OCI-LY7 (cell line): ENCODE results near the gene PMP22. TPM values are rescaled to one million over a fixed set of nuclear protein-coding genes. Genes with fewer than 3 reads are reported as not detected.

Source experiments
- BruUV-seq: library from RNA; stranded (reverse); fragments of 400-500 nt; replicated peaks from 2 replicates; lab custom pipeline; 2021; lab: Mats Ljungman, UMichigan
- CTCF ChIA-PET: fragments of 300-600 bp; sonication (Branson Sonifier 250); formaldehyde crosslinking; loops from one replicate; lab custom pipeline; 2022; ENCODE audit warnings: antibody characterized with exemption; ENCODE audit not compliant: unreplicated experiment; lab: Charles Lee
- POLR2A ChIA-PET: fragments of 300-600 bp; sonication (Branson Sonifier 250); formaldehyde crosslinking; loops from one replicate; lab custom pipeline; 2022; ENCODE audit warnings: antibody characterized with exemption; lab: Charles Lee
- DNase-seq: peaks from one replicate; pipeline ENCODE4 v3.0.0-alpha.2; 2015; ENCODE audit warnings: low spot score
- H2AFZ ChIP-seq: fragments of 200-600 bp; sonication (generic), shearing (Covaris generic); 2 replicates; pipeline ENCODE4 v1.6.1; 2014; ENCODE audit warnings: mild to moderate bottlenecking, antibody characterized with exemption, low read length, moderate library complexity
- H3K27ac ChIP-seq: fragments of 200-600 bp; sonication (generic); 2 replicates; pipeline ENCODE4 v1.5.1; 2014; ENCODE audit warnings: mixed run types, low read depth, mild to moderate bottlenecking, moderate library complexity, low read length, inconsistent platforms; ENCODE audit not compliant: poor library complexity, severe bottlenecking
- H3K36me3 ChIP-seq: fragments of 200-600 bp; sonication (generic); 2 replicates; pipeline ENCODE4 v1.6.1; 2014; ENCODE audit warnings: mild to moderate bottlenecking, antibody characterized with exemption, low read length, moderate library complexity, mixed read lengths; ENCODE audit not compliant: insufficient read depth
- H3K4me1 ChIP-seq: fragments of 200-600 bp; sonication (generic); 2 replicates; pipeline ENCODE4 v1.5.1; 2014; ENCODE audit warnings: mild to moderate bottlenecking, low read length; ENCODE audit not compliant: insufficient read depth, poor library complexity, severe bottlenecking
- H3K4me2 ChIP-seq: fragments of 200-600 bp; sonication (generic); 2 replicates; pipeline ENCODE4 v1.6.1; 2014; ENCODE audit warnings: mild to moderate bottlenecking, low read length
- H3K4me3 ChIP-seq: fragments of 200-600 bp; sonication (generic); 2 replicates; pipeline ENCODE4 v1.5.1; 2014; ENCODE audit warnings: mild to moderate bottlenecking, low read depth, low read length; ENCODE audit not compliant: poor library complexity, severe bottlenecking
- H3K79me2 ChIP-seq: fragments of 200-600 bp; sonication (generic); 2 replicates; pipeline ENCODE4 v1.6.1; 2016; ENCODE audit warnings: low read depth, mild to moderate bottlenecking, low read length, moderate library complexity, mixed read lengths; ENCODE audit not compliant: insufficient read depth
- H3K9me2 ChIP-seq: fragments of 200-600 bp; sonication (generic); 2 replicates; pipeline ENCODE4 v1.6.1; 2016; ENCODE audit warnings: mild to moderate bottlenecking, low read length, mixed read lengths; ENCODE audit not compliant: insufficient read depth
- H3K9me3 ChIP-seq: fragments of 200-600 bp; sonication (generic); 2 replicates; pipeline ENCODE4 v1.6.1; 2014; ENCODE audit warnings: mild to moderate bottlenecking, mixed run types, low read length, mixed read lengths
- H4K20me1 ChIP-seq: fragments of 200-600 bp; sonication (generic); 2 replicates; pipeline ENCODE4 v1.6.1; 2014; ENCODE audit warnings: mild to moderate bottlenecking, antibody characterized with exemption, low read length, moderate library complexity, mixed read lengths; ENCODE audit not compliant: insufficient read depth
- EZH2phosphoT487 ChIP-seq: fragments of 200-600 bp; sonication (generic); IDR thresholded peaks from 2 replicates; pipeline ENCODE4 v1.6.1; 2018; ENCODE audit warnings: low read depth, borderline replicate concordance, mild to moderate bottlenecking, mixed run types, antibody characterized with exemption, low read length, moderate library complexity, mixed read lengths
- intact Hi-C: fragments of 100-400 bp; cut with micrococcal nuclease; formaldehyde crosslinking; loops from one replicate; pipeline ENCODE4 v1.10.0; 2022; ENCODE audit not compliant: unreplicated experiment
- total RNA-seq, 2 experiments: library from RNA; depleted of rRNA in 1 of 2; stranded (reverse); fragments of >200 nt in 1 of 2; shearing (Covaris generic) in 1 of 2; gene quantifications; 2 replicates each; pipeline ENCODE4 v1.2.3, GENCODE V29; 2014 to 2022
- TF ChIP-seq, protein P1 (sequence below): fragments of 200-600 bp; sonication (generic); conservative IDR thresholded peaks from 2 replicates; pipeline ENCODE4 v1.5.1; 2014; ENCODE audit warnings: mild to moderate bottlenecking, antibody characterized with exemption, low read length, moderate library complexity, mixed read lengths

Gene PMP22
- total RNA-seq, 2 experiments from 2014 or later: not detected

DNA sequence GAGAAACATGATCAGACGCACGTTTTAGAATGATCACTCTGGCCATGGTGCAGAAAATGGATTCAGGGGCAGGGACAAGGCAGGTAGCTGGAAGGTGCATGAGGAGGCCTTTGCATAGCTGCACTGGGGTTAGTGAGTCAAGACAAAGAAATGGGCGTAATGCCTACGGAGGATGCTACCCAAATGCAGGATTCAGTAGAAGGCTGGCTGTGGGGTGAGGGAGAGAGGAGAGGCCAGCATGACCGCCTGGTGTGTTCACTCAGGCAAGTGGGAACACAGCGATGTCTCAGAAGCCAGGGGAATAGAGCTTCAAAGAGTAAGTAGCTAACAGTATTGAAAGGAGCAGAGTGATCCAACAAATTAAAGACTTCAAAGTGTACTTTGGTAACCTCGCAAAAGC, 31.2 kb downstream of the PMP22 start:
- no peak overlapping the region for H3K4me3 ChIP-seq
- H3K36me3 ChIP-seq: no peaks in the 10 kb centered on the region
- ChIA-PET POLR2A (no interaction called here), CTCF (no interaction called here)
- no peak for DNase-seq
- H3K27ac ChIP-seq: no peak overlapping the region
- no peak overlapping the region for H3K4me2 ChIP-seq
- no TSS peak for BruUV-seq
- H3K9me3 ChIP-seq: no peaks in the 10 kb centered on the region
- H4K20me1 ChIP-seq: no peaks in the 10 kb centered on the region
- H3K4me1 ChIP-seq: no peaks in the 10 kb centered on the region
- TF ChIP-seq, protein P1, sequence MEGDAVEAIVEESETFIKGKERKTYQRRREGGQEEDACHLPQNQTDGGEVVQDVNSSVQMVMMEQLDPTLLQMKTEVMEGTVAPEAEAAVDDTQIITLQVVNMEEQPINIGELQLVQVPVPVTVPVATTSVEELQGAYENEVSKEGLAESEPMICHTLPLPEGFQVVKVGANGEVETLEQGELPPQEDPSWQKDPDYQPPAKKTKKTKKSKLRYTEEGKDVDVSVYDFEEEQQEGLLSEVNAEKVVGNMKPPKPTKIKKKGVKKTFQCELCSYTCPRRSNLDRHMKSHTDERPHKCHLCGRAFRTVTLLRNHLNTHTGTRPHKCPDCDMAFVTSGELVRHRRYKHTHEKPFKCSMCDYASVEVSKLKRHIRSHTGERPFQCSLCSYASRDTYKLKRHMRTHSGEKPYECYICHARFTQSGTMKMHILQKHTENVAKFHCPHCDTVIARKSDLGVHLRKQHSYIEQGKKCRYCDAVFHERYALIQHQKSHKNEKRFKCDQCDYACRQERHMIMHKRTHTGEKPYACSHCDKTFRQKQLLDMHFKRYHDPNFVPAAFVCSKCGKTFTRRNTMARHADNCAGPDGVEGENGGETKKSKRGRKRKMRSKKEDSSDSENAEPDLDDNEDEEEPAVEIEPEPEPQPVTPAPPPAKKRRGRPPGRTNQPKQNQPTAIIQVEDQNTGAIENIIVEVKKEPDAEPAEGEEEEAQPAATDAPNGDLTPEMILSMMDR: no peak
- TF ChIP-seq EZH2phosphoT487: no peak
- no peaks in the 10 kb centered on the region for H3K79me2 ChIP-seq
- H2AFZ ChIP-seq: no peak overlapping the region
- intact Hi-C loops: no loop called here
- no peaks in the 10 kb centered on the region for H3K9me2 ChIP-seq

DNA sequence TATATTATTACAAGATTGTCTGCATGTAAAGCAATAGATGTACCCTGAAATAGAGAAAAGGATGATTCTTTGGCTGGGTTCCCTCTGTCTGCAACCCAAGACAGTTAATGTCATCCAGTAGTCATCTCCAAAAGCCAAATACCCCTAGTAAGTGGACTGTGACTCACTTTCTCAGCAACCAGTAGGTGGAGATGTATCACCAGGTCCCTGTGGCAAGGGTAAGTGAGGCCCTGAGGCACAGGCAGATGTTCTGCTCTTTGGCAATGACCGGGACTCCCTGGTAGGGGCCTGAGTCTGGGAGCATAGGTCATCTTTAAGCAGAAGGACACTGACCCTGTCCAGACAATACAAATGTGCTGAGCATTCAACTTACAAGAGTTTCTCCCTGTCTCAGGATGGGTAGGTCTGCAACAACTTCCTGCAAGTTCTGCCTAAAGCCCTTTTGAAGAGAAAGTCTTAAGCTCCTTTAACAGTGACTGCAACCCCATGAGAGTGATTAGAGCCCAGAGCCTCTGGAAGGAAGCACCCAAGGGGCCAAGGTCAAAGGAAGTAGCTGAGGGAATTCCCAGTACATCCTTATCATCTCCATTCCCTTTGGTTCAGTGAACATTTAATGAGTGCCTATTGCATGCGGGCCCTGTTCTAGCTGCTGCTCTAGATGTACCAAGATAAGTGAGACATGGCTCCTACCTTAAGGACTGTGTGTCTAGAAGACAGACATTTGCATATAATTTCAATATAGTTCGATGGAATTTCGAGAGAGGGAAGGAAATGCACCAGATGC, 31.9 kb downstream of the PMP22 start:
- Histone ChIP-seq H3K4me1 (no peaks in the 10 kb centered on the region), H3K4me2 (no peak overlapping the region), H3K27ac (no peak overlapping the region), H3K4me3 (no peak overlapping the region), H3K36me3 (no peaks in the 10 kb centered on the region), H2AFZ (no peak overlapping the region), H3K9me3 (no peaks in the 10 kb centered on the region), H4K20me1 (no peaks in the 10 kb centered on the region), H3K9me2 (no peaks in the 10 kb centered on the region), H3K79me2 (no peaks in the 10 kb centered on the region)
- POLR2A ChIA-PET: no interaction called here
- BruUV-seq: no TSS peak
- DNase-seq: peak; percentile 13
- CTCF ChIA-PET: no interaction called here
- no peak for TF ChIP-seq EZH2phosphoT487
- TF ChIP-seq, protein P1: peak; percentile 54
- intact Hi-C loops: no loop called here

DNA sequence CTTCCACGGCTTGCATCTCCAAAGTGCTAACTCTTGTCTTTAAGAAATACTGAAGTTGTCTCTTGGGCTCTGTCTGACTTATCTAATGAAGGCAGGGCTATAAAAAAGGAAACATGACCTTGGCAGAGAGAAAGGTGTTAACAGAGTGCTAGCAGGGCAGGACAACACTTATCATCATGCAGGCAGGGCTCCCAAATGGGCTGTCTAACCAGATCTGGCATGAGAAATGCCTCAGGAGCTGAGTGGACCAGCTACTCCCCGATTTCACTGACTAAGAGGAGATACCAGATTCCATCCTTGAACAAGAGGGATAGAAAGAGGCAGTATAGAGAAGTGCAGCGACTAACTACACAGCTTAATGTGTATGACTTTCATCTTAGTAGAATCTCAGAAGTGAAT, 32.6 kb downstream of the PMP22 start:
- Histone ChIP-seq H3K79me2 (no peaks in the 10 kb centered on the region), H3K4me1 (no peaks in the 10 kb centered on the region), H3K27ac (no peak overlapping the region), H3K36me3 (no peaks in the 10 kb centered on the region), H3K9me2 (no peaks in the 10 kb centered on the region), H2AFZ (no peak overlapping the region), H3K4me3 (no peak overlapping the region), H3K4me2 (no peak overlapping the region), H3K9me3 (no peaks in the 10 kb centered on the region), H4K20me1 (no peaks in the 10 kb centered on the region)
- ChIA-PET CTCF (no interaction called here), POLR2A (no interaction called here)
- no TSS peak for BruUV-seq
- intact Hi-C loops: no loop called here
- no peak for DNase-seq
- no peak for TF ChIP-seq EZH2phosphoT487
- TF ChIP-seq, protein P1: no peak
